Parathyroid adenoma (tissue), 2 donors: ENCODE measurements around the gene MSS51.
A peak's percentile ranks its signal among the peaks of the same experiment; 100 is the strongest.

Experiments
- H2AFZ ChIP-seq: fragments of 300-600 bp; sonication (generic); one replicate; pipeline ENCODE4 v1.7.0; 2017; ENCODE audit warnings: antibody characterized with exemption, mild to moderate bottlenecking
- H3K27ac ChIP-seq: fragments of 300-600 bp; sonication (generic); one replicate; pipeline ENCODE4 v1.7.0; 2017
- H3K27me3 ChIP-seq: fragments of 300-600 bp; sonication (generic); one replicate; pipeline ENCODE4 v1.7.0; 2017; ENCODE audit warnings: low read length; ENCODE audit not compliant: control insufficient read depth, insufficient read depth
- H3K36me3 ChIP-seq: fragments of 300-600 bp; sonication (generic); one replicate; pipeline ENCODE4 v1.7.0; 2017; ENCODE audit warnings: low read length; ENCODE audit not compliant: control insufficient read depth, insufficient read depth
- H3K4me1 ChIP-seq: fragments of 300-600 bp; sonication (generic); one replicate; pipeline ENCODE4 v1.7.0; 2017; ENCODE audit warnings: control low read depth
- H3K4me2 ChIP-seq: fragments of 300-600 bp; sonication (generic); one replicate; pipeline ENCODE4 v1.7.0; 2017; ENCODE audit warnings: low read length
- H3K4me3 ChIP-seq: fragments of 300-600 bp; sonication (generic); one replicate; pipeline ENCODE4 v1.7.0; 2017; ENCODE audit warnings: low read depth, low read length
- H3K79me2 ChIP-seq: fragments of 300-600 bp; sonication (generic); one replicate; pipeline ENCODE4 v1.7.0; 2017; ENCODE audit warnings: control low read depth
- H3K9ac ChIP-seq: fragments of 300-600 bp; sonication (generic); one replicate; pipeline ENCODE4 v1.7.0; 2017; ENCODE audit warnings: mild to moderate bottlenecking
- H3K9me3 ChIP-seq: fragments of 300-600 bp; sonication (generic); one replicate; pipeline ENCODE4 v1.7.0; 2017; ENCODE audit warnings: low read length; ENCODE audit not compliant: control insufficient read depth
- TF ChIP-seq, protein P1 (sequence below): fragments of 300-600 bp; sonication (generic); IDR thresholded peaks from one replicate; pipeline ENCODE4 v1.7.0; 2017; ENCODE audit warnings: antibody characterized with exemption, mild to moderate bottlenecking
- donor health status: primary hyperparathyroidism.

The MSS51 gene

DNA sequence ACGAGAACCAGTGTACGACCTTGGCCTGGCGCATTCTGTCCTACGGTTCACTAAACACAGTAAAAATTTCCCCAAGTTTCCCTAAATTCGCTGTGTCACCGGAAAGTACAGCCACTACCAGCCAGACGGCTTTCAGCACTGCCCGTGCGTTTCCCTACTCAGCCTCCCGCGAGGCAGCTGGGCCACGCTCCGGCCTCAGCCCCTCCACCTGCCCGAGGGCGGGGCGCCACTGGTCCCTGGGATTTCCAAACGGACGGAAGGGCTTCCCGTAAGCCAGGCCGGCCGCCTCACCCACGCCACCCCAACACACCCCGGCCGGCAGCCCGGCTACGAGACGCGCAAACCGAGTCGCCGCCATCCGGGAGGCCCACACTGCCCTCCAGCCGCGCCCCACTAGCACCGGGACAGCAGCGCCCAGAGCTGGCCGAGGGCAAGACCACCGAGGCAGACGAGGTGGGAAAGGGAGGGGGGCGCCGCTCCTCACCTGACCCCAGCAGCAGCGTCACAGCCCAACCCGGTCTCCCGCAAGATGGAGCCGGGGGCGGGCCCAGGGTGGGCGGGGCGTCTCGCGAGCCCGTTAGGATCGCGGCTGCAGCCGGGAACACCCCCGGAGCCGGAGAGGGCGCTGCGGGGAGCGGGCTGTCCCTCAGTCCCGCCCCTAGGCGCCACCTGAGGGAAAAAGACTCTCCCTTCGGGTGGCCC lies 19.7 kb downstream of the MSS51 start, which contains the start of gene ANXA7:
Gene ANXA7, minus strand, starts transcription at position 531 of the 702 bp plus-strand sequence. CDS start 13,202 bp downstream, outside the sequence.
- TF ChIP-seq, protein P1, sequence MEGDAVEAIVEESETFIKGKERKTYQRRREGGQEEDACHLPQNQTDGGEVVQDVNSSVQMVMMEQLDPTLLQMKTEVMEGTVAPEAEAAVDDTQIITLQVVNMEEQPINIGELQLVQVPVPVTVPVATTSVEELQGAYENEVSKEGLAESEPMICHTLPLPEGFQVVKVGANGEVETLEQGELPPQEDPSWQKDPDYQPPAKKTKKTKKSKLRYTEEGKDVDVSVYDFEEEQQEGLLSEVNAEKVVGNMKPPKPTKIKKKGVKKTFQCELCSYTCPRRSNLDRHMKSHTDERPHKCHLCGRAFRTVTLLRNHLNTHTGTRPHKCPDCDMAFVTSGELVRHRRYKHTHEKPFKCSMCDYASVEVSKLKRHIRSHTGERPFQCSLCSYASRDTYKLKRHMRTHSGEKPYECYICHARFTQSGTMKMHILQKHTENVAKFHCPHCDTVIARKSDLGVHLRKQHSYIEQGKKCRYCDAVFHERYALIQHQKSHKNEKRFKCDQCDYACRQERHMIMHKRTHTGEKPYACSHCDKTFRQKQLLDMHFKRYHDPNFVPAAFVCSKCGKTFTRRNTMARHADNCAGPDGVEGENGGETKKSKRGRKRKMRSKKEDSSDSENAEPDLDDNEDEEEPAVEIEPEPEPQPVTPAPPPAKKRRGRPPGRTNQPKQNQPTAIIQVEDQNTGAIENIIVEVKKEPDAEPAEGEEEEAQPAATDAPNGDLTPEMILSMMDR: peak; percentile 48
- Histone ChIP-seq H3K9me3 (no peaks in the 10 kb centered on the region), H2AFZ (peak within 1 kb of the TSS; percentile 86), H3K9ac (peak within 1 kb of the TSS; percentile 84), H3K36me3 (no peaks in the 10 kb centered on the region), H3K4me1 (peaks cover 12% of the 10 kb centered on the region), H3K4me3 (peak within 1 kb of the TSS; percentile 88), H3K4me2 (peak within 1 kb of the TSS; percentile 89), H3K27me3 (no peaks in the 10 kb centered on the region), H3K79me2 (peaks cover 35% of the 10 kb centered on the region), H3K27ac (peak within 1 kb of the TSS; percentile 95)

DNA sequence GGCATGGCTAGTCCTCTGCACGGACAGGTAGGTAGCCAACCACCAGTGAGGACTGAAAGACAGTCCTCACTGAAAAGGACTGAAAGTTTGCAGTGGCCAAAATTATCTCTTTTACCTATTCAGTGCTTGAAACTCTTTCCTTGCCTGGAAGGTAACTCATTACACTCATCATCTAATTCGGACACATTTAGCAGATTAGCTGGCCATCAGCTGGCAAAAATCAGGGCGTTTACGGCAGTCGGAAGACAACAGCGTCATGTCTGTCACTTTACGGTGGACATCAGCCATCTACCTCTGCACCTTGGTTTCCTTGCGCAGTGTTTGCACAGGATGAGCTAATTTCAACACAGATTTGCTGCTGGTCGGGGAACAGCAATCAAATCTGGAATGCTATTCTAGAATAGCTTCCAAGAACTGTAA lies 20.2 kb downstream of the MSS51 start:
- peak overlapping the region; percentile 89 for H3K4me2 ChIP-seq
- peak overlapping the region; percentile 86 for H2AFZ ChIP-seq
- TF ChIP-seq, protein P1: no peak
- no peaks in the 10 kb centered on the region for H3K27me3 ChIP-seq
- H3K79me2 ChIP-seq: peaks cover 37% of the 10 kb centered on the region
- H3K9ac ChIP-seq: no peak overlapping the region
- H3K9me3 ChIP-seq: no peaks in the 10 kb centered on the region
- peaks cover 10% of the 10 kb centered on the region for H3K4me1 ChIP-seq
- peak overlapping the region; percentile 95 for H3K27ac ChIP-seq
- H3K36me3 ChIP-seq: no peaks in the 10 kb centered on the region
- H3K4me3 ChIP-seq: peak overlapping the region; percentile 88

DNA sequence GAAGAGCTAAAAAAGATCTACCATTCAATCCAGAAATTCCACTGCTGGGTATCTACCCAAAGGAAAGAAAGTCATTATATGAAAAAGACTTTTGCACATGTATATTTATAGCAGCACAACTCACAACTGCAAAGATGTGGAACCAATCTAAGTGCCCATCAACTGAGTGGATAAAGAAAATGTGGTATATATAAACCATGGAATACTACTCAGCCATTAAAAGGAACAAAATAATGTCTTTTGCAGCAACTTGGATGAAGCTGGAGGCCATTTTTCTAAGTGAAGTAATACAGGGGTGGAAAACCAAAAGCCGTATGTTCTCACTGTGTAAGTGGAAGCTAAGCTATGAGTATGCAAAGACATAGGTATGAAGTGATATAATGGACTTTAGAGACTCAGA lies 22.5 kb downstream of the MSS51 start:
- Histone ChIP-seq H3K79me2 (peaks cover 59% of the 10 kb centered on the region), H2AFZ (no peak overlapping the region), H3K9me3 (no peaks in the 10 kb centered on the region), H3K4me1 (peaks cover 18% of the 10 kb centered on the region), H3K4me3 (no peak overlapping the region), H3K9ac (no peak overlapping the region), H3K4me2 (no peak overlapping the region), H3K27ac (no peak overlapping the region), H3K36me3 (no peaks in the 10 kb centered on the region), H3K27me3 (no peaks in the 10 kb centered on the region)
- TF ChIP-seq, protein P1: no peak

DNA sequence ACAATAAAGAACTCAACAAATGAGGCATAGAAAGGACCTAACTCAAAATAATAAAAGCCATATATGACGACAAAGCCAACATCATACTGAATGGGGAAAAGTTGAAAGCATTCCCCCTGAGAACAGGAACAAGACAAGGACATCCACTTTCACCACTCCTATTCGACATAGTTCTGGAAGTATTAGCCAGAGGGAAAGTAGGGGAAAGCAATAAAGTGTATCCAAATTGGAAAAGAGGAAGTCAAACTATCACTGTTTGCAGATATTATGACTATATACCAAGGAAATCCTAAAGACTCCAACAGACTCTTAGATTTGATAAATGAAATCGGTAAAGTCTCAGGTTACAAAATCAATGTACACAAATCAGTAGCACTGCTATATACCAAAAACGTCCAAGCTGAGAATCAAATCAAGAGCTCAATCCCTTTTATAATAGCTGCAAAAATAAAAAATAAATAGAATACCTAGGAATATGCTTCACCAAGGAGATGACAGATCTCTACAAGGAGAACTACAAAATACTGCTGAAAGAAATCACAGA lies 24.3 kb downstream of the MSS51 start:
- Histone ChIP-seq H2AFZ (no peak overlapping the region), H3K9ac (no peak overlapping the region), H3K79me2 (peaks cover 73% of the 10 kb centered on the region), H3K36me3 (no peaks in the 10 kb centered on the region), H3K27me3 (no peaks in the 10 kb centered on the region), H3K4me1 (peaks cover 15% of the 10 kb centered on the region), H3K9me3 (no peaks in the 10 kb centered on the region), H3K27ac (no peak overlapping the region), H3K4me2 (no peak overlapping the region), H3K4me3 (no peak overlapping the region)
- TF ChIP-seq, protein P1: no peak
